ENCODE data around the gene ARHGAP40.
"Not testable (repeated sequence)": the region's sequence is repeated elsewhere in the genome, so short reads cannot be mapped to it uniquely, and the experiment has no call there.

ARHGAP40 gene

DNA sequence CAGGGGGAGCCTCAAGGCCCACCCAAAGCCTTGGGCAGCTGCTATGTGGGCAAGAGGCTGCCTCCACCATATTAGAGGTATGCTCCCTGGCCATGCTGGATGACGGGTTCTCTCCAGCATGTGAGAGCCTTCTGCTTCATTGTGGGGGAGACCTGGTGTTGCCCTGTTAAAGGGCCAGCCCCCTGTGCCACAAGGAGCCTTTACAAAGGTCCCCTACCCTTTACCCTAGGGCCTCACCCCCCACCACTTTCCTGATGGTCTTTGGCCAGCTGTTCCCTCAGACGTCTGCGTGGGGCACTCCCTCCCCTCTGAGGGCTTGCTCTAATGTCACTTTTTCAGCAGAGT, 15.5 kb upstream of the ARHGAP40 start:
- Histone ChIP-seq H3K4me3 (ENCODE audit: low read length in 2 of 2) (no peak overlapping the region), H3K9me3 (ENCODE audit: control insufficient read depth in 2 of 2, low read length in 2 of 2) (no peaks in the 10 kb centered on the region), H3K27ac (ENCODE audit: low read depth in 2 of 2, low read length in 2 of 2) (no peak overlapping the region), H3K4me1 (ENCODE audit: control insufficient read depth in 2 of 2, insufficient read depth in 2 of 2, low read length in 2 of 2) (no peaks in the 10 kb centered on the region), H3K27me3 (ENCODE audit: control insufficient read depth in 2 of 2, insufficient read depth in 2 of 2, low read length in 2 of 2) (peaks cover 0 to 4% of the 10 kb centered on the region in 2 donors), H3K36me3 (ENCODE audit: control insufficient read depth in 2 of 2, insufficient read depth in 2 of 2, low read length in 2 of 2) (no peaks in the 10 kb centered on the region), H3K9ac (ENCODE audit: low read depth in 1 of 2, low read length in 2 of 2) (no peak overlapping the region)

DNA sequence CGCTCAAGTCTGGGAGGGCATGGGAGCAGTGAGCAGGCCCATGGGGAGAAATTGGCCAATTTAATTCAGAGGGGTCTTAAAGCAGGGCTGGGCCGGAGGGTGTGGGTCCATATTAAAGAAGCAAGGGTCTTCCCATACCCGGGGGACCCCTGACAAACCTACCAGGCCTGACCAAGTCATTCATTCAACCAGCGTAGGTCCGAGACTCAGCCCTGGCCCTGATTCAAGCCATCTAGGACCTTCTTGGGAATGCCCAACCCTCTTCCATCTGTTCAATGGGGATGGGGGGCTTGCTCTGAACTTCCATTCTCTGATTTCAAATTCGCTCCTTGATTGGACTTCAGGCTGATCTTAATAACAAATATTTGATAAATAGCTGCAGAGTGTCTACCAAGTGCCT, 13.3 kb upstream of the ARHGAP40 start:
- H3K27me3 ChIP-seq (ENCODE audit: control insufficient read depth in 2 of 2, insufficient read depth in 2 of 2, low read length in 2 of 2), result peaks cover 0 to 4% of the 10 kb centered on the region in 2 donors
- H3K4me3 ChIP-seq (ENCODE audit: low read length in 2 of 2), result no peak overlapping the region
- no peaks in the 10 kb centered on the region for H3K9me3 ChIP-seq (ENCODE audit: control insufficient read depth in 2 of 2, low read length in 2 of 2)
- H3K9ac ChIP-seq (ENCODE audit: low read depth in 1 of 2, low read length in 2 of 2), result no peak overlapping the region
- H3K36me3 ChIP-seq (ENCODE audit: control insufficient read depth in 2 of 2, insufficient read depth in 2 of 2, low read length in 2 of 2), result no peaks in the 10 kb centered on the region
- H3K27ac ChIP-seq (ENCODE audit: low read depth in 2 of 2, low read length in 2 of 2), result no peak overlapping the region
- H3K4me1 ChIP-seq (ENCODE audit: control insufficient read depth in 2 of 2, insufficient read depth in 2 of 2, low read length in 2 of 2), result no peaks in the 10 kb centered on the region

DNA sequence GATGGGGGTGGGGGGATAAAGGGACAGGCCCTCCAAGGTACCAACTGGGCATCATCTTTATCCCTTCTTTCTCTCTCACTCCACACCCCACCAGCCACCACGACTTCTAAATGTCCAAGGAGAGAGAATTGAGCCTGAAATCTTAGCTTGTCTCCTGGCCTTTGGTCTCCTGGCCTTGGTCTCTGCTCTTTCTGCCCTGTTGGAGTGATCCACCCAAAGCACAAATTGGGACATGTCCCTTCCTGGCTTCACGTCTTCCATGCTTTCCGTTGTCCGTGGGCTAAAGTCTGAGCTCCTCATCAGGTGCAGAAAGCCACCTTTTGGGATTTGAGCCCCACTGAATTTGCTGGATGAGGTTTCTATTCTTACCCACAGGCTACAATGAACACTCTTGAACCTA, 12.3 kb upstream of the ARHGAP40 start:
- H3K36me3 ChIP-seq (ENCODE audit: control insufficient read depth in 2 of 2, insufficient read depth in 2 of 2, low read length in 2 of 2), result no peaks in the 10 kb centered on the region
- H3K9me3 ChIP-seq (ENCODE audit: control insufficient read depth in 2 of 2, low read length in 2 of 2), result no peaks in the 10 kb centered on the region
- no peak overlapping the region for H3K27ac ChIP-seq (ENCODE audit: low read depth in 2 of 2, low read length in 2 of 2)
- no peak overlapping the region for H3K4me3 ChIP-seq (ENCODE audit: low read length in 2 of 2)
- no peak overlapping the region for H3K9ac ChIP-seq (ENCODE audit: low read depth in 1 of 2, low read length in 2 of 2)
- H3K4me1 ChIP-seq (ENCODE audit: control insufficient read depth in 2 of 2, insufficient read depth in 2 of 2, low read length in 2 of 2), result no peaks in the 10 kb centered on the region
- H3K27me3 ChIP-seq (ENCODE audit: control insufficient read depth in 2 of 2, insufficient read depth in 2 of 2, low read length in 2 of 2), result peaks cover 0 to 4% of the 10 kb centered on the region in 2 donors

- no peaks in the 10 kb centered on the region for H3K36me3 ChIP-seq (ENCODE audit: control insufficient read depth in 2 of 2, insufficient read depth in 2 of 2, low read length in 2 of 2)
- no peak overlapping the region for H3K27ac ChIP-seq (ENCODE audit: low read depth in 2 of 2, low read length in 2 of 2)
- no peak overlapping the region for H3K9ac ChIP-seq (ENCODE audit: low read depth in 1 of 2, low read length in 2 of 2)
- no peaks in the 10 kb centered on the region for H3K9me3 ChIP-seq (ENCODE audit: control insufficient read depth in 2 of 2, low read length in 2 of 2)
- H3K4me3 ChIP-seq (ENCODE audit: low read length in 2 of 2), result no peak overlapping the region
- peaks cover 0 to 4% of the 10 kb centered on the region in 2 donors for H3K27me3 ChIP-seq (ENCODE audit: control insufficient read depth in 2 of 2, insufficient read depth in 2 of 2, low read length in 2 of 2)
- no peaks in the 10 kb centered on the region for H3K4me1 ChIP-seq (ENCODE audit: control insufficient read depth in 2 of 2, insufficient read depth in 2 of 2, low read length in 2 of 2)
These were observed 11.5 kb upstream of the ARHGAP40 start for GRCh38 chr20:38589967-38590675.

DNA sequence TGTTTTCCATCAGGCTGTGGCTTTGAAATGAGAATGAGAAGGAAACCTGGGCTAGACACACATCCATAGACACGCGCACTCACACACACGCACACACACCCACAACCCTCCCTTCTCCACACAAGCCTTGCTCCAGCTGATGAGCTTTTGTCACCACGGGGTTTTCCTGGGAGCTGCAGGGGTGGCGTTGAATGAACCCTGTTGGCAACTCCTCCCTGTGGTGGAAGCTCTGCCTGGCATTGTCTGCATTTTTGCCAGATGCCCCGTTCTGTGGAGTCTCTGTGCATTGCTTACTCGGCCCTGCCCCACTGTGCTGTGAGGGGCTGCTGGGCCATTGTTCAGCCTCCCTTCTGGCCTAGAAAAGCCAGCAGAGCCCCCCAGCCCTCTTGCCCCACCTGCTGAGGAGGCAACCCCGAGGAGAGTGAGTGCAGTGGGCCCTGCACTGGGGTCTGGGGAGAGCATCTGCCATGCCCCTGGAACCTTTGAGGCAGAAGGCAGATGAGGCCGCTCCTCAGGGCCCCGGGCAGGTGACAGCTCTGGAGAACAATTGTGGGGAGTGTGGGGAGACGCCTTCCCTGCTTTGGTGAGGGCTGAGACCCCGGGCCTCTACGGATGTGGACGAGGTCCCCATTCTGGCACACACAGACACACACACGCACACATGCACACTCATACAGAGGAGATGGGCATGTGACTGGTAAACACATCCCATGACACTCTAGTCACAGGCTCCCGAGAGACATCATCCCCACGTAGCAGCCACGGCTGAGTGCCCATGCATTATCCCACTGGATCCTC, 10.7 kb upstream of the ARHGAP40 start:
- no peak overlapping the region for H3K4me3 ChIP-seq (ENCODE audit: low read length in 2 of 2)
- H3K9me3 ChIP-seq (ENCODE audit: control insufficient read depth in 2 of 2, low read length in 2 of 2), result no peaks in the 10 kb centered on the region
- no peaks in the 10 kb centered on the region for H3K36me3 ChIP-seq (ENCODE audit: control insufficient read depth in 2 of 2, insufficient read depth in 2 of 2, low read length in 2 of 2)
- H3K27me3 ChIP-seq (ENCODE audit: control insufficient read depth in 2 of 2, insufficient read depth in 2 of 2, low read length in 2 of 2), result peaks cover 0 to 4% of the 10 kb centered on the region in 2 donors
- no peak overlapping the region for H3K9ac ChIP-seq (ENCODE audit: low read depth in 1 of 2, low read length in 2 of 2)
- no peak overlapping the region for H3K27ac ChIP-seq (ENCODE audit: low read depth in 2 of 2, low read length in 2 of 2)
- no peaks in the 10 kb centered on the region for H3K4me1 ChIP-seq (ENCODE audit: control insufficient read depth in 2 of 2, insufficient read depth in 2 of 2, low read length in 2 of 2)

- peaks cover 0 to 4% of the 10 kb centered on the region in 2 donors for H3K27me3 ChIP-seq (ENCODE audit: control insufficient read depth in 2 of 2, insufficient read depth in 2 of 2, low read length in 2 of 2)
- no peak overlapping the region for H3K4me3 ChIP-seq (ENCODE audit: low read length in 2 of 2)
- no peaks in the 10 kb centered on the region for H3K9me3 ChIP-seq (ENCODE audit: control insufficient read depth in 2 of 2, low read length in 2 of 2)
- no peak overlapping the region for H3K9ac ChIP-seq (ENCODE audit: low read depth in 1 of 2, low read length in 2 of 2)
- H3K36me3 ChIP-seq (ENCODE audit: control insufficient read depth in 2 of 2, insufficient read depth in 2 of 2, low read length in 2 of 2), result no peaks in the 10 kb centered on the region
- H3K27ac ChIP-seq (ENCODE audit: low read depth in 2 of 2, low read length in 2 of 2), result no peak overlapping the region
- H3K4me1 ChIP-seq (ENCODE audit: control insufficient read depth in 2 of 2, insufficient read depth in 2 of 2, low read length in 2 of 2), result no peaks in the 10 kb centered on the region
These were observed 9.9 kb upstream of the ARHGAP40 start for GRCh38 chr20:38591474-38592410.

- not testable (repeated sequence) for H3K9ac ChIP-seq (ENCODE audit: low read depth in 1 of 2, low read length in 2 of 2); H3K4me1 ChIP-seq (ENCODE audit: control insufficient read depth in 2 of 2, insufficient read depth in 2 of 2, low read length in 2 of 2); H3K27me3 ChIP-seq (ENCODE audit: control insufficient read depth in 2 of 2, insufficient read depth in 2 of 2, low read length in 2 of 2); H3K27ac ChIP-seq (ENCODE audit: low read depth in 2 of 2, low read length in 2 of 2); H3K9me3 ChIP-seq (ENCODE audit: control insufficient read depth in 2 of 2, low read length in 2 of 2); H3K4me3 ChIP-seq (ENCODE audit: low read length in 2 of 2); H3K36me3 ChIP-seq (ENCODE audit: control insufficient read depth in 2 of 2, insufficient read depth in 2 of 2, low read length in 2 of 2)
These were observed 9.2 kb upstream of the ARHGAP40 start for GRCh38 chr20:38592411-38592790.

- not testable (repeated sequence) for H3K4me1 ChIP-seq (ENCODE audit: control insufficient read depth in 2 of 2, insufficient read depth in 2 of 2, low read length in 2 of 2); H3K27ac ChIP-seq (ENCODE audit: low read depth in 2 of 2, low read length in 2 of 2); H3K9ac ChIP-seq (ENCODE audit: low read depth in 1 of 2, low read length in 2 of 2); H3K4me3 ChIP-seq (ENCODE audit: low read length in 2 of 2); H3K9me3 ChIP-seq (ENCODE audit: control insufficient read depth in 2 of 2, low read length in 2 of 2); H3K27me3 ChIP-seq (ENCODE audit: control insufficient read depth in 2 of 2, insufficient read depth in 2 of 2, low read length in 2 of 2); H3K36me3 ChIP-seq (ENCODE audit: control insufficient read depth in 2 of 2, insufficient read depth in 2 of 2, low read length in 2 of 2)
These were observed 7.3 kb upstream of the ARHGAP40 start for GRCh38 chr20:38594281-38594680.

DNA sequence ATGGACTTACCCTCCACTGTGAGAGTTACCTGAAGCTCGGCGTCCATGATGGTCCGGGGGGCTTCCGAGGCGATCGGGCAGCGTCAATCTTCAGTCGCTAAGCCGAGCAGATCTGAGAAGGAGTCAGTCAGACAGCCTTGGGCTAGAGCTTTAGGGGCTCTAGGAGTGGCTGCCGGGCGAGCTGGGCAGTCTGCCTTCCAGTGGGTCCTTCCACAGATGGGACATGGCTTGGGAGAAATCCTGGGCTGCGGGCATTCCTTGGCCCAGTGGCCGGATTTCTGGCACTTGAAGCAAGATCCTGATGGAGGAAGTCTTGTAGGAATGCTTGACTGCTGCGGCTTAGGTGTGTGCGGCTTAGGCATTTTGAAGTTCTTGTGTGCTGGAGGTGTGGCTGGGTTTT, 5.7 kb upstream of the ARHGAP40 start:
- H3K4me3 ChIP-seq (ENCODE audit: low read length in 2 of 2); H3K27ac ChIP-seq (ENCODE audit: low read depth in 2 of 2, low read length in 2 of 2); H3K9ac ChIP-seq (ENCODE audit: low read depth in 1 of 2, low read length in 2 of 2); H3K9me3 ChIP-seq (ENCODE audit: control insufficient read depth in 2 of 2, low read length in 2 of 2); H3K36me3 ChIP-seq (ENCODE audit: control insufficient read depth in 2 of 2, insufficient read depth in 2 of 2, low read length in 2 of 2); H3K4me1 ChIP-seq (ENCODE audit: control insufficient read depth in 2 of 2, insufficient read depth in 2 of 2, low read length in 2 of 2): not testable (repeated sequence)
- H3K27me3 ChIP-seq (ENCODE audit: control insufficient read depth in 2 of 2, insufficient read depth in 2 of 2, low read length in 2 of 2), result peaks cover 7 to 14% of the 10 kb centered on the region in 2 donors

GRCh38 chr20:38599410-38599882, 2.2 kb upstream of the ARHGAP40 start:
- no peak overlapping the region for H3K27ac ChIP-seq (ENCODE audit: low read depth in 2 of 2, low read length in 2 of 2)
- H3K36me3 ChIP-seq (ENCODE audit: control insufficient read depth in 2 of 2, insufficient read depth in 2 of 2, low read length in 2 of 2), result no peaks in the 10 kb centered on the region
- no peaks in the 10 kb centered on the region for H3K4me1 ChIP-seq (ENCODE audit: control insufficient read depth in 2 of 2, insufficient read depth in 2 of 2, low read length in 2 of 2)
- no peak overlapping the region for H3K9ac ChIP-seq (ENCODE audit: low read depth in 1 of 2, low read length in 2 of 2)
- H3K27me3 ChIP-seq (ENCODE audit: control insufficient read depth in 2 of 2, insufficient read depth in 2 of 2, low read length in 2 of 2), result peaks cover 29 to 38% of the 10 kb centered on the region in 2 donors
- H3K4me3 ChIP-seq (ENCODE audit: low read length in 2 of 2), result no peak overlapping the region
- no peaks in the 10 kb centered on the region for H3K9me3 ChIP-seq (ENCODE audit: control insufficient read depth in 2 of 2, low read length in 2 of 2)
